AG09309 (cell line): ENCODE data around the gene CGB2.
A peak's percentile ranks its signal among the peaks of the same experiment; 100 is the strongest.
"Not testable (repeated sequence)": the region's sequence is repeated elsewhere in the genome, so short reads cannot be mapped to it uniquely, and the experiment has no call there.

Experiments
- DNase-seq: peaks from one replicate; pipeline ENCODE4 v3.0.0-alpha.2; 2010; ENCODE audit warnings: low read depth
- H3K4me3 ChIP-seq: 2 replicates; pipeline ENCODE4 v1.5.1; 2011; ENCODE audit warnings: mild to moderate bottlenecking, low read depth, low read length, moderate library complexity; ENCODE audit not compliant: control insufficient read depth
- TF ChIP-seq, protein P1 (sequence below): IDR thresholded peaks from 2 replicates; pipeline ENCODE4 v1.5.1; 2011; ENCODE audit warnings: mild to moderate bottlenecking, low read depth, low read length, inconsistent platforms; ENCODE audit not compliant: insufficient read depth, control insufficient read depth; ENCODE audit errors: missing control alignments

The CGB2 gene

DNA sequence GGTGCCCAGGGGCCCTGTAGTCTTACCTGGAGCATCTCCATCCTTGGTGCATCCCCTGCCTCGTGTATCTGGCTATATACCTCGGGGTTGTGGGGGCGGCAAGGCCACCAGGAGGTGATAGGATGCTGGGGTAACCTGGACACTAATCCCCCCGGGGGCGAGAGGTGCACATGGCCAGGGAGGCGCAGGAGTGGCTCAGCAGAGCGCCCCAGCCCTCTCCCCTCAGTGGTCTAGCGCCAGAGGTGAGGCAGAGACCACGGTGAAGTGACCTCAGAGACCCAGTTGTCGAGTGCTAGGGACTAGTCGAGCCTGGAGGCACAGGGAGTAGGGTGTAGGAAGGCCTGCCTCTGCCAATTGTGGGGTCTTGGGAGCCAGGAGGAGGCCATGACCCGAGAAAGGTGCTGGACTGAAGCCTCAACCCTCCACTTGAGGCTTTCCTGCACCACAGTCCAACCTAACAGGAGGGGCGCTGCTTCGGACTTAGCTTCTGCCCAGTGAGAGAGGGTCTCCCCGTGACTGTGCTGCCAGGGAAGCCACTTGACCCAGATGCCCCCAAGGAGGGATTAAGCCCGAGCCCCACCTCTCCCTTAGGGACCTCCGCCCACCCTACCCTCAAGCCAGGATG lies 14.5 kb upstream of the CGB2 start, which contains the start of gene LHB:
LHB (minus strand) TSS at position 51 of the 625 bp plus-strand sequence; CDS start at position 41, 10 bp downstream.
- TF ChIP-seq, protein P1, sequence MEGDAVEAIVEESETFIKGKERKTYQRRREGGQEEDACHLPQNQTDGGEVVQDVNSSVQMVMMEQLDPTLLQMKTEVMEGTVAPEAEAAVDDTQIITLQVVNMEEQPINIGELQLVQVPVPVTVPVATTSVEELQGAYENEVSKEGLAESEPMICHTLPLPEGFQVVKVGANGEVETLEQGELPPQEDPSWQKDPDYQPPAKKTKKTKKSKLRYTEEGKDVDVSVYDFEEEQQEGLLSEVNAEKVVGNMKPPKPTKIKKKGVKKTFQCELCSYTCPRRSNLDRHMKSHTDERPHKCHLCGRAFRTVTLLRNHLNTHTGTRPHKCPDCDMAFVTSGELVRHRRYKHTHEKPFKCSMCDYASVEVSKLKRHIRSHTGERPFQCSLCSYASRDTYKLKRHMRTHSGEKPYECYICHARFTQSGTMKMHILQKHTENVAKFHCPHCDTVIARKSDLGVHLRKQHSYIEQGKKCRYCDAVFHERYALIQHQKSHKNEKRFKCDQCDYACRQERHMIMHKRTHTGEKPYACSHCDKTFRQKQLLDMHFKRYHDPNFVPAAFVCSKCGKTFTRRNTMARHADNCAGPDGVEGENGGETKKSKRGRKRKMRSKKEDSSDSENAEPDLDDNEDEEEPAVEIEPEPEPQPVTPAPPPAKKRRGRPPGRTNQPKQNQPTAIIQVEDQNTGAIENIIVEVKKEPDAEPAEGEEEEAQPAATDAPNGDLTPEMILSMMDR = no peak
- H3K4me3 ChIP-seq = peak within 1 kb of the TSS; percentile 39
- no peak for DNase-seq

DNA sequence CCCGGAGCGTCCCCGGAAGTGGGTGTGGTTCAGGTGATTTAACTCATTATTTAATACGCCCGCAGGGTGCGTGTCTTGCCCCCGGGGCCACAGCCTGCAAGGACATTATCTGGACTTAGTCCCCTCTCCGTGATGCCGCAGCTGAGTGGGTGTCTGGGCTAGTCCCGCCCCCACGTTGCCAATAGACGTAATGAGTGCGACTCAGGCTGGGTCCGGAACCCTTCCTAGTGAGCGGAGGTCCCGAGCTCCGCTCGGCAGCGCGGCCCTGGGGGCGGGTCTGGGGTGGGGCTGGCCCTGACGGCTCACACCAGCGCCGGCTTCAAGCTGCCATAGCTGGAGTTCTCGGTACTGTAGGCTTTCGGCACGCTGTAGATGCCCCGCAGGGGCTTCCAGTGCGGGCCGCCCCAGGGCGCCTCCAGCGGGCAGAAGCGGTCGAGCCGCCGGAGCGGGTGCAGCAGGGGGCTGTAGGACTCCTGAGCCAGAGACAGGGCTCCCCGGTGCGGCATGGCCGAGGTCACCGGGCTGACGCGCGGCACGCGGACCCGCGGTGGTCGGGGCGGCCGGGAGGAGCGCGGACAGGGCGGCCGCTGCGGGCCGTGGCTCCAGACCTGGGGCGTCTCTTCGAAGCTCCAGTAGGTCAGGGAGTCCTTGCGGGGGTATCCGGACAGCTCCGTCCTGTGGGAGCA lies 13.9 kb upstream of the CGB2 start:
- no peak for DNase-seq
- peak overlapping the region; percentile 39 for H3K4me3 ChIP-seq

DNA sequence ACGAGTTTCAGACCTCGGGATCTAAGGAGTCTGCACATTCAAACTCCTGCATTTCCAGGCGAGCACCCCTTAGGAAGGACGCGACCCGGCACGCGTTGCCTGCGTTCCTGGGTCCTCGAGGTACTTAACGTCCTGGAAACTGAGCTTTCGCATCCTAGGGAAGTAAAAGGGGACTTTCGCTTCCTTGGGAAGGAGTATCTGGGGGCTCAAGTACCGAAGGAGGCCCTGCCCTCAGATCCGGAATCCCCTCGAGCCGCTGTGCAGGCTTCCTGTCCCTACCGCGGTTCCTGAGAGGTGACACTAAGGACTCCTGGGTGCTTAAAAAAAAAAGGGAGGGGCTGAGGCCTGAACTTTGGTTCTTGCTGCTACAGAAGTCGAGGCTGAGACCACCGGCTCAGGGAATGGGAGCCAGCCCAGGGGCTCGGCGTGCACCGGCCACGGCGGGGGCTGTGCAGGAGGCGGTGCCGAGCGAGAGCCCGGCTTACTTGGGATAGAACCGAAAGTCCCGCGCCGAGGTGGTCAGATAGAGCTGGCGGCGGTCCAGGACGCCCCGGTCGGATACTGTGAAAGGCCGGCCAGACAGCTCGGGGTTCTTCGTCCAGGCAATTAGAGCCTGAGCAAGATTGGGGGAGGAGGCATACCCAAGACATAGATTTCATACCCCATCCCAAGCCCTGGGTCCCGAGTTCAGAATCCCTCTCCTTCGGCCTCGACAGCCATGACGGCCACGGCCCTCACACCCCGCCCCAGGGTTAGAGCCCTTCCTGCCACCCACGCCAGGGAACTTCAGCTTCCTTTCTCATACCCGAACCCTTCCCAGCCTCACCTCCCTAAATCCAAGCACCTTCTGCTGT lies 13.1 kb upstream of the CGB2 start:
- DNase-seq = not testable (repeated sequence)
- H3K4me3 ChIP-seq = peak overlapping the region; percentile 39

More for the DNA sequence above, 13.9 kb upstream of the CGB2 start:
- TF ChIP-seq, protein P1 = peak; percentile 67

DNA sequence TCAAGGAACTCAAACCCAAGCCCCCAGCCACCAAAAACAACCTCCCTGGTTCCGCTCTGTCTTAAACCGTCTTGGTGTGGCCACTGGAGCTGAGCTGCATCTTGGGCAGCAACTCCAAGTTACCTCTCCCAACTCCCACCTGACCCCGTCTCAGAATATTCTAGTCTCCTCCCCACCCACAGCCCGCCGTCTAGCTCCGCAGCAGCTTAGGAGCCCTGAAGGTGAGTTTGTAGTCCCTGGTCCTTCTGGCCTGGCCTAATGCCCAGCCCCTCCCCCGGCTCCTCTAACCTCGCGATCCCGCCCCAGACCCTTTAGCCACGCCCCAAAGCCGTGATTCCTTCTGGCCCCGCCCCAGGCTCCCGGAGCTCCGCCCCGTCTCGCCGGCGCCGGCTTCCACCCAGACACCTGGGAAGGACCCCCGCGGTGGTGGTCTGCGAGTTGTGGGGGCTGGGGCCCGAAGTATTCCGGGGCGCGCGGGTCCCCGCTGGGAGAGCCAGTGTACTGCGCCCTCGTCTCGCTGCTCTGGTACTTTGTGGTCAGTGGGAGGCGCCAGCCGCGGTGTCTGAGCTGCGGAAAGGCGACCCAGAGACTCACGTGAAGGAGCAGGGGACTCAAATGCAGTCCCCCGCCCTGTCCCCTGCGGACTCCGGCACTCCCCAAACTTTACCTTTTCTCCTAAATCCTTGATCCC lies 12.3 kb upstream of the CGB2 start:
- TF ChIP-seq, protein P1 = no peak
- DNase-seq = no peak
- H3K4me3 ChIP-seq = peak overlapping the region; percentile 39

DNA sequence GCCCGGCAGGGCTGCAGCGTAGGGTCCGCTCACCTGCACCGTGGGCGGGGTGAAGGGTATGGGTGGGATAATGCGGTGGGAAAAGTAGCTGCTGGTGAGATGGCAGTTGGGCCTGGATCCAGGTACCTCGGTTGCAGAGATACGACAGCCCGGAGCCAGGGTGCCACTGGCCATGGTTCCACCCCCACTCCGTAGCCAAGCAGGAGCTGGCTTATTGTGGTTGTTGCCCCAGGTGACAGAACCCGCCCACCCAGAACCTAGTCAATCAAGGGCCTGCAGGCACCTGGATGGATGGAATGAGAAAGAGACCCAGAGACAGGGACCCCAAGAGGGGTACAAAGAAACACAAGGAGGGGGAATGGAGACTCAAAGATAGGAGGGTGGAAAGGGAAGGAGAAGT lies 11.3 kb upstream of the CGB2 start:
- DNase-seq = no peak
- H3K4me3 ChIP-seq = no peak overlapping the region
- TF ChIP-seq, protein P1 = no peak

DNA sequence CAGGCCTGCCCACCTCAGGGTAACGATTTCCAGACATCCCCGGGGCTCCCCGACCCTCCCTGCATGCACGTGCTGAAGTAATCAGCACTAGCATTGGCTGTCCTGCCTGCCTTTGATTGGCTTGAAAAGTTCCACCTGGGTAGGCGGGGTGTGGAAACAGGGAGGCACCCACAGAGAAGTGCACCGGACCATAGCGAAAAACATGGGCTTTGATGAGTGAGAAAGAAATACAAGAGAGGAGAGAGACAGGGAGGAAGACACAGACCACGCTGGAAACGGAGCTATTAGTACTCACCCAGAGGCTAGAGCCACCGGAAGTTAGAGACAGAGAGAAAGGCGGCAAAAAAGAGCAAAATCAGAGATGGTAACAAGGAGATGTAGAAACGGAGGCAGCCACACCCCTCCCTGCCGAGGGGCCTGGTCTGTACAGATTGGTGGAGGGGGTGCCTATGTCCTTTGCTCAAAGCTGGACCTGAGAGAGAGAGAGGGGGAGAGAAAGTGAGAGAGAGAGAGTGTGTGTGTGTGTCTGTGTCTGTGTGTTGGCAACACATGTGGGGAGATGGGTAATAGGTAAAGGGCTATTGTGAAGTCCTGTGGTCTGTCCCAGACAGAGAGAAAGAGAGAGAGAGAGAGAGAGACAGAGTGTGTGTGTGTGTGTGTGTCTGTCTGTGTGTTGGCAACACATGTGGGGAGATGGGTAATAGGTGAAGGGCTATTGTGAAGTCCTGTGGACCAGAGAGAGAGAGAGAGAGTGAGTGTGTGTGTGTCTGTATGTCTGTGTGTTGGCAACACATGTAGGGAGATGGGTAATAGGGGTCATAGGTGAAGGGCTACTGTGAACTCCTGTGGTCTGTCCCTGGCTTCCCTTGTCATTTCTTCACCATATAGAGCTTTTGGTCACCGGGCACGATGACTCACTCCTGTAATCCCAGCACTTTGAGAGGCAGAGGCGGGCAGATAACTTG lies 10.5 kb upstream of the CGB2 start:
- no peak for DNase-seq
- TF ChIP-seq, protein P1 = no peak
- H3K4me3 ChIP-seq = no peak overlapping the region
